MM.1S (cell line): ENCODE measurements around the gene FAM50B.

Experiments used
- DNase-seq: peaks from one replicate; pipeline ENCODE4 v3.0.0-alpha.2; 2015
- H2AFZ ChIP-seq: fragments of 300-600 bp; sonication (generic); 2 replicates; pipeline ENCODE4 v1.6.0; 2016; ENCODE audit warnings: antibody characterized with exemption, low read length
- H3F3A ChIP-seq: fragments of 300-600 bp; sonication (generic); 2 replicates; pipeline ENCODE4 v1.6.1; 2016; ENCODE audit warnings: mild to moderate bottlenecking, antibody characterized with exemption, low read length, moderate library complexity, mixed read lengths; ENCODE audit not compliant: insufficient read depth
- H3K27ac ChIP-seq: fragments of 300-600 bp; sonication (generic); 2 replicates; pipeline ENCODE4 v1.5.1; 2016; ENCODE audit warnings: mild to moderate bottlenecking, low read length
- H3K27me3 ChIP-seq: fragments of 300-600 bp; sonication (generic); replicated peaks from 2 replicates; pipeline ENCODE4 v1.6.0; 2016; ENCODE audit warnings: low read length; ENCODE audit not compliant: insufficient read depth
- H3K36me3 ChIP-seq: fragments of 300-600 bp; sonication (generic); replicated peaks from 2 replicates; pipeline ENCODE4 v1.6.1; 2016; ENCODE audit warnings: mild to moderate bottlenecking, low read length, mixed read lengths; ENCODE audit not compliant: insufficient read depth
- H3K4me1 ChIP-seq: fragments of 300-600 bp; sonication (generic); 2 replicates; pipeline ENCODE4 v1.6.1; 2016; ENCODE audit warnings: low read length, mixed read lengths
- H3K4me2 ChIP-seq: fragments of 300-600 bp; sonication (generic); 2 replicates; pipeline ENCODE4 v1.6.0; 2016; ENCODE audit warnings: low read depth, low read length
- H3K4me3 ChIP-seq: fragments of 300-600 bp; sonication (generic); 2 replicates; pipeline ENCODE4 v1.5.1; 2016; ENCODE audit warnings: low read length, mixed read lengths
- H3K79me2 ChIP-seq: fragments of 300-600 bp; sonication (generic); 2 replicates; pipeline ENCODE4 v1.6.1; 2016; ENCODE audit warnings: mixed run types, low read length, mixed read lengths
- H3K9ac ChIP-seq: fragments of 300-600 bp; sonication (generic); 2 replicates; pipeline ENCODE4 v1.6.1; 2016; ENCODE audit warnings: low read length, mixed read lengths
- H3K9me2 ChIP-seq: fragments of 300-600 bp; sonication (generic); replicated peaks from 2 replicates; pipeline ENCODE4 v1.6.1; 2016; ENCODE audit warnings: mild to moderate bottlenecking, low read length, mixed read lengths; ENCODE audit not compliant: insufficient read depth
- H3K9me3 ChIP-seq: fragments of 300-600 bp; sonication (generic); replicated peaks from 2 replicates; pipeline ENCODE4 v1.6.1; 2016; ENCODE audit warnings: mild to moderate bottlenecking, low read length, mixed read lengths; ENCODE audit not compliant: insufficient read depth
- H4K20me1 ChIP-seq: fragments of 300-600 bp; sonication (generic); 2 replicates; pipeline ENCODE4 v1.6.1; 2016; ENCODE audit warnings: mild to moderate bottlenecking, low read length, moderate library complexity, mixed read lengths; ENCODE audit not compliant: insufficient read depth
- EZH2 ChIP-seq: fragments of 300-600 bp; sonication (generic); optimal IDR thresholded peaks from 2 replicates; pipeline ENCODE3; 2017; ENCODE audit warnings: low read depth, mild to moderate bottlenecking, antibody characterized with exemption, low read length, mixed read lengths
- EZH2phosphoT487 ChIP-seq: fragments of 300-600 bp; sonication (generic); IDR thresholded peaks from 2 replicates; pipeline ENCODE4 v1.6.1; 2018; ENCODE audit warnings: antibody characterized with exemption, low read length
- TF ChIP-seq, protein P1 (sequence below): fragments of 300-600 bp; sonication (generic); IDR thresholded peaks from 2 replicates; pipeline ENCODE4 v1.5.1; 2016; ENCODE audit warnings: antibody characterized with exemption, low read length, mixed read lengths

The FAM50B gene

DNA sequence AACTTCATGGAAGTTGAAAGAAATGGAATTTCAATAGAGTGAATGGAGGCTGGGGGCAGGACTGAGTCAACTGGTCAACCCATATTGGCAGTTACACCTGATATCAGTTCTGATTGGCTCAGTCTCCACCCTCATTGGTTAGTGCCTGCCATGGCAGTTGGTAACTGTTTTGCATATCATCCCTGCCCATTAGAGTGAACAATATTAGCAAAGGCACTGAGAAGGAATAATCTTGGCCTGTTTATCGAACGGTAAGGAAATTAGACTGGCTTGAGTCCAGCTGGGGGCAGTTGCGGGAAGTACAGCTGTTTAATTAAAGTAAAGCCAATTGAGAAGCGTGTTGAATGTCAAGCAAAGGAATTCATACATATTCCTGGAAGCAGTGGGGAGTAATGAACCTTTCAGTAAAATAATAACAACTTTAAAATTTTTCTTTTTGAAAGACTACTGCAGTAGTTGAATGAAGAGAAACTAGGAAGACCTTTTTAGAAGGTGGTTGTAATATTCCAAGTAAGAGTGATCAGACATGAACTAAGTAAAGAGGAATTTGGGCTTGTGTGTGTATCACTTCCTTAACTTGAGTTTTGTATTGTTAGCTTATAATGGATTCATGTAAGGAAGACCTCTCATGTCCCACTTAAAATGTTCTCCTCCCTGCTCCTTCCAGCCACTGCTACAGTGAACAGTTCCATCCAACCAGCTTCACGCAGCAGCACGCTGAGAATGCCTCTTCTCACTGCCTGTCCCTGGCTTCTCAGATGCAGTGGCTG lies 17.2 kb upstream of the FAM50B start:
- H3K79me2 ChIP-seq, result no peaks in the 10 kb centered on the region
- H3K9me2 ChIP-seq, result no peaks in the 10 kb centered on the region
- H4K20me1 ChIP-seq, result no peaks in the 10 kb centered on the region
- H3K4me3 ChIP-seq, result no peak overlapping the region
- no peaks in the 10 kb centered on the region for H3K27me3 ChIP-seq
- DNase-seq, result no peak
- H2AFZ ChIP-seq, result no peak overlapping the region
- no peaks in the 10 kb centered on the region for H3K4me1 ChIP-seq
- TF ChIP-seq, protein P1, sequence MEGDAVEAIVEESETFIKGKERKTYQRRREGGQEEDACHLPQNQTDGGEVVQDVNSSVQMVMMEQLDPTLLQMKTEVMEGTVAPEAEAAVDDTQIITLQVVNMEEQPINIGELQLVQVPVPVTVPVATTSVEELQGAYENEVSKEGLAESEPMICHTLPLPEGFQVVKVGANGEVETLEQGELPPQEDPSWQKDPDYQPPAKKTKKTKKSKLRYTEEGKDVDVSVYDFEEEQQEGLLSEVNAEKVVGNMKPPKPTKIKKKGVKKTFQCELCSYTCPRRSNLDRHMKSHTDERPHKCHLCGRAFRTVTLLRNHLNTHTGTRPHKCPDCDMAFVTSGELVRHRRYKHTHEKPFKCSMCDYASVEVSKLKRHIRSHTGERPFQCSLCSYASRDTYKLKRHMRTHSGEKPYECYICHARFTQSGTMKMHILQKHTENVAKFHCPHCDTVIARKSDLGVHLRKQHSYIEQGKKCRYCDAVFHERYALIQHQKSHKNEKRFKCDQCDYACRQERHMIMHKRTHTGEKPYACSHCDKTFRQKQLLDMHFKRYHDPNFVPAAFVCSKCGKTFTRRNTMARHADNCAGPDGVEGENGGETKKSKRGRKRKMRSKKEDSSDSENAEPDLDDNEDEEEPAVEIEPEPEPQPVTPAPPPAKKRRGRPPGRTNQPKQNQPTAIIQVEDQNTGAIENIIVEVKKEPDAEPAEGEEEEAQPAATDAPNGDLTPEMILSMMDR, result no peak
- TF ChIP-seq EZH2 (no peak), EZH2phosphoT487 (no peak)
- no peaks in the 10 kb centered on the region for H3K36me3 ChIP-seq
- H3K9me3 ChIP-seq, result no peaks in the 10 kb centered on the region
- no peak overlapping the region for H3K27ac ChIP-seq
- no peaks in the 10 kb centered on the region for H3F3A ChIP-seq
- H3K4me2 ChIP-seq, result no peak overlapping the region
- H3K9ac ChIP-seq, result no peak overlapping the region

DNA sequence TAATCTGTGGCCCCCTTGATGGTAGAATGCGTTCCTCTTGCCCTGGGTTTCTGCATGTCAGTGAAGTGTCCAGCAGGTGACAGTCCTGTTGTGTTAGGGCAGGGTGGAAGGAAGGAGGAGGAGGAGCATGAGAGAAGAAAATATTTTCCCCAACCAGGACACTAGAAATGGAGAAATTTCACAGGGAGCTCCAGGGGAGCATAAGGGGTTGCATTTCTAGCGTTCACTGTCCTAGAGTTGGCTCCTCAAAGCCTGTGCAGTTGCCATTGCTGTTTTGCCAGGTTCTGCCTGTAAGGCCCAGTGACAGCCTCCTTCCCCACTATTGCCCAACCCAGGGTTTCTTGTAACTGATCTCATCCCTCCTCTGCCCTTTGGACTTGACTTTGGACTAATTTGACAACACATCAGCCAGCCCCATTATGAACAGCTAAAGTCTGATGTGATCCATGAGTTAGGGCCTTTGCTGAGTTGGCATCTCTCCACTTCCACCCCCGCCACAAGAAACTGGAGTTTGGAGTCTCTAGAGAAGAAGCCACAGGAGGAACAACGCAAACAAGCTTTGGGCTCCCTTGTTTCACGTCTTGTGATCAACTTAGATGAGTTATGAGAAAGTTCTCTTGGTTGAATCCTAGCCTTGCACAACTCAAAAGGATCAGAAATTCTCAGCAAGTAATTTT lies 14.0 kb upstream of the FAM50B start:
- no peak overlapping the region for H3K9ac ChIP-seq
- no peaks in the 10 kb centered on the region for H3K27me3 ChIP-seq
- no peaks in the 10 kb centered on the region for H3K4me1 ChIP-seq
- TF ChIP-seq, protein P1, result no peak
- TF ChIP-seq EZH2phosphoT487 (no peak), EZH2 (no peak)
- H3K9me2 ChIP-seq, result no peaks in the 10 kb centered on the region
- H4K20me1 ChIP-seq, result no peaks in the 10 kb centered on the region
- H3K4me3 ChIP-seq, result no peak overlapping the region
- no peak overlapping the region for H2AFZ ChIP-seq
- no peaks in the 10 kb centered on the region for H3F3A ChIP-seq
- no peak overlapping the region for H3K27ac ChIP-seq
- H3K9me3 ChIP-seq, result no peaks in the 10 kb centered on the region
- H3K36me3 ChIP-seq, result no peaks in the 10 kb centered on the region
- no peak overlapping the region for H3K4me2 ChIP-seq
- DNase-seq, result no peak
- H3K79me2 ChIP-seq, result no peaks in the 10 kb centered on the region

DNA sequence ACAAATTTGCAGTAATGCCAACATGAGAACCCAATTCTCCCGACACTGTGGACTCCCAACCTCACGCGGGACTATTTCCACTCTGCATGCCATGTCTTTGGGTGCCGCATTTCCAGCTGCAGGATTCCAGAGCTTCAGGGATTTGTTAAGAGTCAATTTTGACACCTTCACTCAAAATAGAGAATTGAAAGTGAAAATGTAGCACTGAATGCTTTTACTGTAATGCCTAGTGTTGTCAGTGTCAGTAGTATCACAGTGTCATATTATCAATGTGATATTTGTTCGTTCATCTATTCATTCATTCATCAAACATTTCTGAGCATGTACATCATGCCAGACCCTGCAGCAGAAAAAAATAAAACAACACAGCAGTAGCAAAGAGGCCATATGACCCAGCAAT lies 13.4 kb upstream of the FAM50B start:
- DNase-seq, result no peak
- no peak overlapping the region for H3K4me2 ChIP-seq
- no peaks in the 10 kb centered on the region for H3K36me3 ChIP-seq
- H3K9me3 ChIP-seq, result no peaks in the 10 kb centered on the region
- H4K20me1 ChIP-seq, result no peaks in the 10 kb centered on the region
- no peaks in the 10 kb centered on the region for H3K4me1 ChIP-seq
- no peak overlapping the region for H3K4me3 ChIP-seq
- no peak overlapping the region for H3K27ac ChIP-seq
- no peaks in the 10 kb centered on the region for H3K79me2 ChIP-seq
- no peak overlapping the region for H3K9ac ChIP-seq
- H3K27me3 ChIP-seq, result no peaks in the 10 kb centered on the region
- H3F3A ChIP-seq, result no peaks in the 10 kb centered on the region
- no peaks in the 10 kb centered on the region for H3K9me2 ChIP-seq
- TF ChIP-seq, protein P1, result no peak
- TF ChIP-seq EZH2 (no peak), EZH2phosphoT487 (no peak)
- H2AFZ ChIP-seq, result no peak overlapping the region
